GM23338 (cell line): ENCODE results near the gene CCR5. TPM values are rescaled to one million over a fixed set of nuclear protein-coding genes. Genes with fewer than 3 reads are reported as not detected.

ENCODE experiments used
- ATAC-seq: fragments of 200-7000 bp; cut with Tn5 transposase; 3 replicates; pipeline ENCODE4 v1.9.1; 2020
- DNase-seq: peaks from one replicate; pipeline ENCODE4 v3.0.0-alpha.2; 2015; ENCODE audit warnings: low spot score
- H2AFZ ChIP-seq: fragments of 200-600 bp; sonication (generic); 2 replicates; pipeline ENCODE4 v1.8.0; 2016; ENCODE audit warnings: antibody characterized with exemption, mild to moderate bottlenecking, moderate library complexity
- H3F3A ChIP-seq: fragments of 200-600 bp; sonication (generic); replicated peaks from 2 replicates; pipeline ENCODE4 v1.8.0; 2017; ENCODE audit warnings: antibody characterized with exemption, mixed run types, low read depth
- H3K27ac ChIP-seq: fragments of 200-600 bp; sonication (generic); 2 replicates; pipeline ENCODE4 v1.6.1; 2016; ENCODE audit warnings: low read depth
- H3K27me3 ChIP-seq: fragments of 200-600 bp; sonication (generic); 2 replicates; pipeline ENCODE4 v1.8.0; 2016; ENCODE audit warnings: mild to moderate bottlenecking, mixed run types, moderate library complexity; ENCODE audit not compliant: insufficient read depth
- H3K36me3 ChIP-seq: fragments of 200-600 bp; sonication (generic); 2 replicates; pipeline ENCODE4 v1.8.0; 2016; ENCODE audit warnings: mild to moderate bottlenecking; ENCODE audit not compliant: insufficient read depth
- H3K4me1 ChIP-seq: fragments of 200-600 bp; sonication (generic); 2 replicates; pipeline ENCODE4 v1.8.0; 2016; ENCODE audit warnings: mild to moderate bottlenecking, moderate library complexity; ENCODE audit not compliant: insufficient read depth
- H3K4me2 ChIP-seq: fragments of 200-600 bp; sonication (generic); 2 replicates; pipeline ENCODE4 v1.7.1; 2017; ENCODE audit warnings: mixed run types
- H3K4me3 ChIP-seq: fragments of 200-600 bp; sonication (generic); 2 replicates; pipeline ENCODE4 v1.6.1; 2016; ENCODE audit warnings: mixed run types
- H3K79me2 ChIP-seq: fragments of 200-600 bp; sonication (generic); replicated peaks from 2 replicates; pipeline ENCODE4 v1.8.0; 2017; ENCODE audit warnings: mild to moderate bottlenecking; ENCODE audit not compliant: insufficient read depth
- H3K9me2 ChIP-seq: fragments of 200-600 bp; sonication (generic); 2 replicates; pipeline ENCODE4 v1.8.0; 2017; ENCODE audit not compliant: insufficient read depth
- H4K20me1 ChIP-seq: fragments of 200-600 bp; sonication (generic); replicated peaks from 2 replicates; pipeline ENCODE4 v1.8.0; 2017; ENCODE audit warnings: mild to moderate bottlenecking; ENCODE audit not compliant: insufficient read depth
- H3K27ac Mint-ChIP-seq: 2 replicates; pipeline ENCODE4 v1.8.0; 2020; ENCODE audit warnings: inconsistent platforms, mild to moderate bottlenecking, moderate library complexity, mixed read lengths
- H3K27me3 Mint-ChIP-seq: 3 replicates; pipeline ENCODE4 v1.8.0; 2022; ENCODE audit warnings: low read depth, mild to moderate bottlenecking, moderate library complexity, mixed read lengths, inconsistent platforms; ENCODE audit not compliant: insufficient read depth, poor library complexity
- H3K36me3 Mint-ChIP-seq: 3 replicates; pipeline ENCODE4 v1.8.0; 2021; ENCODE audit warnings: low read depth, mild to moderate bottlenecking, inconsistent platforms, moderate library complexity, mixed read lengths
- H3K4me1 Mint-ChIP-seq: 3 replicates; pipeline ENCODE4 v1.8.0; 2020; ENCODE audit warnings: mild to moderate bottlenecking, inconsistent platforms, mixed read lengths
- H3K4me3 Mint-ChIP-seq: 3 replicates; pipeline ENCODE4 v1.8.0; 2021; ENCODE audit warnings: moderate library complexity, mild to moderate bottlenecking, inconsistent platforms, mixed read lengths
- H3K9me3 Mint-ChIP-seq: 3 replicates; pipeline ENCODE4 v1.8.0; 2020; ENCODE audit warnings: moderate library complexity, mild to moderate bottlenecking, inconsistent platforms, mixed read lengths
- ETS1 ChIP-seq: IDR thresholded peaks from 2 replicates; pipeline ENCODE4 v1.6.1; 2016; ENCODE audit warnings: antibody characterized with exemption
- JUNB ChIP-seq: IDR thresholded peaks from one replicate; pipeline ENCODE4 v1.6.1; 2016; ENCODE audit warnings: antibody characterized with exemption; ENCODE audit not compliant: unreplicated experiment
- STAT1 ChIP-seq: IDR thresholded peaks from one replicate; pipeline ENCODE4 v1.6.1; 2016; ENCODE audit warnings: antibody characterized with exemption; ENCODE audit not compliant: unreplicated experiment
- ZNF331 ChIP-seq: fragments of 250-450 bp; sonication (Bioruptor Pico); IDR thresholded peaks from 2 replicates; pipeline ENCODE4 v1.5.0; 2020; ENCODE audit warnings: low read depth, mild to moderate bottlenecking, moderate library complexity
- polyA plus RNA-seq: library from polyadenylated mRNA; unstranded; fragments of >200 nt; fragmentation: Nextera tagmentation; extraction: Ambion mirVana; gene quantifications from 2 replicates; pipeline ENCODE4 v1.2.1, GENCODE V29; 2016
- total RNA-seq: library from RNA; depleted of rRNA; stranded (reverse); fragments of >200 nt; shearing (Covaris generic); gene quantifications from 2 replicates; pipeline ENCODE4 v1.2.3, GENCODE V29; 2014
- TF ChIP-seq, protein P1 (sequence below): IDR thresholded peaks from one replicate; pipeline ENCODE4 v1.6.1; 2018; ENCODE audit warnings: antibody characterized with exemption; ENCODE audit not compliant: unreplicated experiment

CCR5 gene
- total and polyA plus RNA-seq, 2 experiments from 2014 or later, result not detected

DNA sequence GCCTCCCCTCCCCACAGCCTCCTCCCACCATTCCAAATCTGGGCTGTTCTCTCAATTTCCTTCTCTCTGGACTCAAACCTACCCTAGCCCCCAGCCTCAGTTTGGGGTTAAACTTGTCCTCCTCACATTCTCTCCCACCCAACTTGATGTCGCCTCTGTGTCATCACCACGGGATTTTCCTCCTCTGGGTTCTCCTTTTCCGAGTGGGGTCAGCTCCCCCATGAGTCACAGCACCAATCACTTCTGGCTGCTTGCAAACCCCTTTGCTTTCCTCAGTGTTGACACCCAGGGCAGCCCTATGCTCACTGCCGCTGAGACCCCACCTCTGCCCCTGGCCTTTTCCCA lies 35.7 kb downstream of the CCR5 start:
- Histone ChIP-seq H4K20me1 (no peaks in the 10 kb centered on the region), H3K27me3 (no peaks in the 10 kb centered on the region), H3K9me2 (no peaks in the 10 kb centered on the region), H3K79me2 (no peaks in the 10 kb centered on the region), H3F3A (no peaks in the 10 kb centered on the region), H3K4me2 (no peak overlapping the region), H3K4me3 (no peak overlapping the region), H3K27ac (no peak overlapping the region), H2AFZ (no peak overlapping the region), H3K36me3 (no peaks in the 10 kb centered on the region), H3K4me1 (no peaks in the 10 kb centered on the region)
- Mint-ChIP-seq H3K9me3 (no peaks in the 10 kb centered on the region), H3K27ac (no peak overlapping the region), H3K4me1 (no peaks in the 10 kb centered on the region; the same call in 2 of the 3 replicates), H3K27me3 (peaks cover 4% of the 10 kb centered on the region), H3K4me3 (no peak overlapping the region), H3K36me3 (no peaks in the 10 kb centered on the region)
- TF ChIP-seq ETS1 (no peak), STAT1 (no peak), JUNB (no peak)
- TF ChIP-seq, protein P1, sequence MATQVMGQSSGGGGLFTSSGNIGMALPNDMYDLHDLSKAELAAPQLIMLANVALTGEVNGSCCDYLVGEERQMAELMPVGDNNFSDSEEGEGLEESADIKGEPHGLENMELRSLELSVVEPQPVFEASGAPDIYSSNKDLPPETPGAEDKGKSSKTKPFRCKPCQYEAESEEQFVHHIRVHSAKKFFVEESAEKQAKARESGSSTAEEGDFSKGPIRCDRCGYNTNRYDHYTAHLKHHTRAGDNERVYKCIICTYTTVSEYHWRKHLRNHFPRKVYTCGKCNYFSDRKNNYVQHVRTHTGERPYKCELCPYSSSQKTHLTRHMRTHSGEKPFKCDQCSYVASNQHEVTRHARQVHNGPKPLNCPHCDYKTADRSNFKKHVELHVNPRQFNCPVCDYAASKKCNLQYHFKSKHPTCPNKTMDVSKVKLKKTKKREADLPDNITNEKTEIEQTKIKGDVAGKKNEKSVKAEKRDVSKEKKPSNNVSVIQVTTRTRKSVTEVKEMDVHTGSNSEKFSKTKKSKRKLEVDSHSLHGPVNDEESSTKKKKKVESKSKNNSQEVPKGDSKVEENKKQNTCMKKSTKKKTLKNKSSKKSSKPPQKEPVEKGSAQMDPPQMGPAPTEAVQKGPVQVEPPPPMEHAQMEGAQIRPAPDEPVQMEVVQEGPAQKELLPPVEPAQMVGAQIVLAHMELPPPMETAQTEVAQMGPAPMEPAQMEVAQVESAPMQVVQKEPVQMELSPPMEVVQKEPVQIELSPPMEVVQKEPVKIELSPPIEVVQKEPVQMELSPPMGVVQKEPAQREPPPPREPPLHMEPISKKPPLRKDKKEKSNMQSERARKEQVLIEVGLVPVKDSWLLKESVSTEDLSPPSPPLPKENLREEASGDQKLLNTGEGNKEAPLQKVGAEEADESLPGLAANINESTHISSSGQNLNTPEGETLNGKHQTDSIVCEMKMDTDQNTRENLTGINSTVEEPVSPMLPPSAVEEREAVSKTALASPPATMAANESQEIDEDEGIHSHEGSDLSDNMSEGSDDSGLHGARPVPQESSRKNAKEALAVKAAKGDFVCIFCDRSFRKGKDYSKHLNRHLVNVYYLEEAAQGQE, result no peak
- ATAC-seq (no peak), DNase-seq (no peak)

GRCh38 chr3:46406788-46407611 lies 36.3 kb downstream of the CCR5 start, which contains the start of the genes CCR5AS and CCRL2:
TSS of gene CCR5AS (minus strand) at chr3:46407066.
TSS of gene CCRL2 (plus strand) at chr3:46407259. CDS start at chr3:46408080, 821 bp downstream.
- Histone ChIP-seq H3K4me1 (no peaks in the 10 kb centered on the region), H3K9me2 (no peaks in the 10 kb centered on the region), H3K27me3 (no peaks in the 10 kb centered on the region), H3F3A (no peaks in the 10 kb centered on the region), H2AFZ (no peak within 1 kb of the TSS), H3K4me3 (no peak within 1 kb of the TSS), H4K20me1 (no peaks in the 10 kb centered on the region), H3K36me3 (no peaks in the 10 kb centered on the region), H3K4me2 (no peak within 1 kb of the TSS), H3K27ac (no peak within 1 kb of the TSS), H3K79me2 (no peaks in the 10 kb centered on the region)
- Mint-ChIP-seq H3K9me3 (no peaks in the 10 kb centered on the region), H3K27ac (no peak within 1 kb of the TSS), H3K27me3 (peaks cover 4% of the 10 kb centered on the region), H3K4me3 (no peak within 1 kb of the TSS), H3K4me1 (no peaks in the 10 kb centered on the region; the same call in 2 of the 3 replicates), H3K36me3 (no peaks in the 10 kb centered on the region)
- TF ChIP-seq ZNF331 (CRISPR knock-in tag), result no peak
- no peak for DNase-seq
- ATAC-seq, result no peak
